ENCODE measurements around the gene CLDN4. TPM values are rescaled to one million over a fixed set of nuclear protein-coding genes. Genes with fewer than 3 reads are reported as not detected.
A peak's percentile ranks its signal among the peaks of the same experiment; 100 is the strongest.
"Not testable (repeated sequence)": the region's sequence is repeated elsewhere in the genome, so short reads cannot be mapped to it uniquely, and the experiment has no call there.

The CLDN4 gene
- total RNA-seq, 1 donor from 2014 or later = not detected

DNA sequence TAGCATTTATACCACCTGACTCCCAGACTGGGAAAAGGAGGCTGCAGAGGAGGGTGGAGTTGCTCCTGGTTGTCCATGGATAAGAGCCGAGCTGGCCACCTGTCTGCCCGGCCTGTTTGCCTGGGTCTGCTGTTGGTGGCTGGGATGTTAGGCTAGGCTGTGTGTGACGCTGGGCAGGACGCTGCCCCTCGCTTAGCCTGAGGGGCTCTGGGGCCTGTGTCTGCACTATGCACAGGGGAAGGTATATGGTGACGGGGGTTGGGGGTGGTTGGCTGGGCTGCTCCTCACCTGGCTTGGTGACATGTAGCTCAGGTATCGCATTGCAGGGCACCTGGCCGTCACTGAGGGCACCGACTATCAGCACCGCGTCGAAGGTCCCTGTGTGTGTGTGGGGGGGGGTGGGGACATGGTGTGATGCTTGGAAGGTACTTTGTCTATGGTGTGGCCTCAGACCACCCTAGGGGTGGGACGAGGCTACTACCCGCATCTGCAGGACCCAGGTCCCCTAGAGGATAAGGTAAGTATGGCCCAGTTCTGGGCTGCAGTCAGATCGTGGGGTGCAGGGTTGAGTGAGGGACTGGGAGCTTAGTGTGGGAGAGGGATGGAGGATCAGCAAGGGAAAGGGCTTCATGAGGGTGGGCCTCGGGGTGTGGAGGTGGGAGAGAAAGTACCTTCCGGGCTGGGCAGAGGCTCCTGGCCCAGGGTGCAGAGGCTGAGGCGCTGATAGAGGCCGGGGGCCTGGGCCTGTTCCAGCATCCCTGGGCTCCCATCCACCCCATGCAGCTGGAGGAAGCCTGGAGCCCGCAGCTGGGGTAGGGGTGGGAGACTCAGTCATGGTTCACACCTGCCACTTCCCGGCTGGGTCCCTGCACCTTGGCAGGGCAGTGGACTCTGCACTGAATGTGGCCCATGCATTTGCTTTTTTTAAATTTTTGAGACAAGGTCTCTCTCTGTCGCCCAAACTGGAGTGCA, 9.2 kb downstream of the CLDN4 start:
- intact Hi-C loops (cut with micrococcal nuclease) = no loop called here
- H3K4me3 Mint-ChIP-seq (ENCODE audit: low read depth) = no peak overlapping the region

DNA sequence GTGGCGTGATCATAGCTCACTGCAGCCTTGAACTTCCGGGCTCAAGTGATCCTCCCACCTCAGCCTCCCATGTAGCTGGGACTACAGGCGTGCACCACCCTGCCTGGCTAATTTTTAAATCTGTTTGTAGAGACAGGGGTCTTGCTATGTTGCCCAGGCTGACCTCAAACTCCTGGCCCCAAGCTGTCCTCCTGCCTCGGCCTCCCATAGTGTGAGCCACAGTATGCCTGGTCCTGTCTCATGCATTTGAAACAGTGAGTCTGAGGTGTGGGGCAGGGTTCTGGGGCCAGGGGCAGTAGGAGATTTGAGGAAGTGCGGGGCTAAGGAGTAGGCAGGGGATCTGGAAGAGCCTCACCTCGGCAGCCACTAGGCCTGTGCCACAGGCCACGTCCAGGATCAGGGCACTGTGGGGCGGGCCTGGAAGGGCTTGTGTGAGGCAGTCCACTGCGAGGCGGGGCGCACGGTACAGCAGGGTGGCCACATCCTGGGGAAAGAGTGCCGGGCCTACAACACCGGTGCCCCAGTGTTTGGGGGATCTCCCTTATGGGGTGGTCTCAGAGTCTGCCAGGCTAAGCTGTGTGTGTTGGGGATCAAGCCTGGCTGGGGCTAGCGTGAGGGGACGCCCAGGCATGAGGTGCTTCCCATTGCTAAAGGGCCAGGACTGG, 10.1 kb downstream of the CLDN4 start:
- no peaks in the 10 kb centered on the region for H3K36me3 Mint-ChIP-seq (ENCODE audit: low read depth)
- DNase-seq (ENCODE audit: low spot score) = no peak
- H3K27me3 Mint-ChIP-seq (ENCODE audit: low read depth) = peaks cover 7% of the 10 kb centered on the region
- intact Hi-C loops (cut with micrococcal nuclease) = no loop called here
- no peaks in the 10 kb centered on the region for H3K9me3 Mint-ChIP-seq
- H3K4me3 Mint-ChIP-seq (ENCODE audit: low read depth) = peak overlapping the region; percentile 21
- H3K27ac Mint-ChIP-seq = no peak overlapping the region
- H3K4me1 Mint-ChIP-seq (ENCODE audit: low read depth) = peaks cover 9% of the 10 kb centered on the region

More for the DNA sequence above, 9.2 kb downstream of the CLDN4 start:
- peaks cover 4% of the 10 kb centered on the region for H3K27me3 Mint-ChIP-seq (ENCODE audit: low read depth)
- no peaks in the 10 kb centered on the region for H3K9me3 Mint-ChIP-seq
- peaks cover 8% of the 10 kb centered on the region for H3K4me1 Mint-ChIP-seq (ENCODE audit: low read depth)
- no peak overlapping the region for H3K27ac Mint-ChIP-seq
- no peak for DNase-seq (ENCODE audit: low spot score)
- H3K36me3 Mint-ChIP-seq (ENCODE audit: low read depth) = no peaks in the 10 kb centered on the region

- Mint-ChIP-seq H3K4me1 (ENCODE audit: low read depth) (peaks cover 10% of the 10 kb centered on the region), H3K9me3 (no peaks in the 10 kb centered on the region), H3K4me3 (ENCODE audit: low read depth) (peak overlapping the region; percentile 80), H3K27ac (no peak overlapping the region), H3K36me3 (ENCODE audit: low read depth) (no peaks in the 10 kb centered on the region), H3K27me3 (ENCODE audit: low read depth) (peaks cover 7% of the 10 kb centered on the region)
- no peak for DNase-seq (ENCODE audit: low spot score)
- intact Hi-C loops (cut with micrococcal nuclease) = loop anchor here (1.0 kb wide), 2 partner anchors 10 to 103 kb away; partner anchors contain the start of gene ABHD11
These were observed 10.9 kb downstream of the CLDN4 start for GRCh38 chr7:73841689-73842066.

DNA sequence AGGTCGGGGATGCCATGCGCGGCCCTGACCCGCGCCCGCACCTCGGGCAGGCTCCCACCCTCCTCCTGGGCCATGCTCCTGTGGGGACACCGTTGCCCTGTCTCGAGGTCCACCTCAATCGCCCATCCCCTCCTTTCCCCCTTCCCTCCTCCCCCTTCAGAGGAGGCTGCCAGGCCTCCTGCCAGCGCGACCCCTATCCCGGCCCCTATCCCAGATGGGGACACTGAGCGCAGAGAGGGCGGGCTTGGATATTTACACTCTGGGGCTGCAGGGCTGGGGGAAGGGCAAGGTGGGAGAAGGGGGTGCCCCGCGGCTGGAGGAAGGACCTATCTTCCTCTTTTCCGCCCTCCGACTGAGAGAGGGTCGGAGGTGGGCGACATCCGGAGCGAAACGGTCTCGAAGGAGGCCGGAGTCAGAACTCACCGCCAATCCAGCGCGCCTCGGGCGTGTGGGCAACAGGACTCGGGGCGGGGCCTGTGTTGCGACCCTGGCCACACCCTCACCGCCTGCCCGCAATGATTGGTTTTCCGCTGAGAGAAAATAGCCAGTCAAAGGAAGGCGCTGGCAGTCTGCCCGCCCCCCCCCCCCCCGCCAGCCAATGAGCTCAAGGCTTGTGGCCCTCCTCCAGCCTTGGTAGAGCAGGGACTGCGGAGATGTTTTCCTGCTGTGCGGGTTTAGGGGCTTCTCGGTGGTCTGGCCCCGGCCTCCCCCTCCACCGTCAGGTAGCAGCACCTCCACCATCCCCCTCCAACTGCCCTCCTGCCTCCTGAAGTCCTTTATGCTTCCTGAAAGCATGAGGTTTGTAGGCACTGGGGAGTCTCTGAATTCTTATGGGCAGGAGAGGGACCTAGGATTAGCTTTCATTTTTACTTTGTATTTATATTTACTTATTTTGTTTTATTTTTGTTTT, 11.5 kb downstream of the CLDN4 start, which contains the start of gene METTL27:
TSS of gene METTL27 (minus strand) at position 450 of the 910 bp plus-strand sequence. CDS start at position 74, 376 bp downstream.
- Mint-ChIP-seq H3K4me3 (ENCODE audit: low read depth) (peak within 1 kb of the TSS; percentile 80), H3K4me1 (ENCODE audit: low read depth) (peaks cover 10% of the 10 kb centered on the region), H3K9me3 (no peaks in the 10 kb centered on the region), H3K36me3 (ENCODE audit: low read depth) (no peaks in the 10 kb centered on the region), H3K27ac (peak within 1 kb of the TSS; percentile 63), H3K27me3 (ENCODE audit: low read depth) (peaks cover 7% of the 10 kb centered on the region)
- intact Hi-C loops (cut with micrococcal nuclease) = loop anchor here (1.0 kb wide), 2 partner anchors 9 to 104 kb away; partner anchors contain the start of gene ABHD11
- DNase-seq (ENCODE audit: low spot score) = peak; percentile 88

DNA sequence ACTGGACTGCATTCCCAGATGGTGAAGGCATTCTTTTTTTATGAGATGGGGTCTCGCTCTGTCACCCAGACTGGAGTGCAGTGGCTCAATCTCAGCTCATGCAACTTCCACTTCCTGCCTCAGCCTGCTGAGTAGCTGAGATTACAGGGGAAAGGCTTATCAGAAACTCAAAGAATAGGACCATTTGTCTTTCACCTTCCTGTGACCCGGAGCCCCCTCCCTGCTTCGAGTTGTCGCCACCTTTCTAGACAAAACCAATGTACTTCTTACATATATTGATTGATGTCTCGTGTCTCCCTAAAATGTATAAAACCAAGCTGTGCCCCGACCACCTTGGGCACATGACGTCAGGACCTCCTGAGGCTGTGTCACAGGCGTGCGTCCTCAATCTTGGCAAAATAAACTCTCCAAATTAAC, 13.3 kb downstream of the CLDN4 start:
- DNase-seq (ENCODE audit: low spot score) = no peak
- Mint-ChIP-seq H3K9me3 (no peaks in the 10 kb centered on the region), H3K4me3 (ENCODE audit: low read depth) (peak overlapping the region; percentile 1), H3K27ac (no peak overlapping the region), H3K27me3 (ENCODE audit: low read depth) (peaks cover 15% of the 10 kb centered on the region), H3K4me1 (ENCODE audit: low read depth) (peaks cover 9% of the 10 kb centered on the region), H3K36me3 (ENCODE audit: low read depth) (no peaks in the 10 kb centered on the region)
- intact Hi-C loops (cut with micrococcal nuclease) = no loop called here

GRCh38 chr7:73844848-73845460, 14.2 kb downstream of the CLDN4 start:
- intact Hi-C loops (cut with micrococcal nuclease) = no loop called here
- H3K4me1 Mint-ChIP-seq (ENCODE audit: low read depth) = peaks cover 14% of the 10 kb centered on the region
- no peaks in the 10 kb centered on the region for H3K36me3 Mint-ChIP-seq (ENCODE audit: low read depth)
- no peak for DNase-seq (ENCODE audit: low spot score)
- no peak overlapping the region for H3K27ac Mint-ChIP-seq
- no peak overlapping the region for H3K4me3 Mint-ChIP-seq (ENCODE audit: low read depth)
- H3K9me3 Mint-ChIP-seq = no peaks in the 10 kb centered on the region
- H3K27me3 Mint-ChIP-seq (ENCODE audit: low read depth) = peaks cover 20% of the 10 kb centered on the region

DNA sequence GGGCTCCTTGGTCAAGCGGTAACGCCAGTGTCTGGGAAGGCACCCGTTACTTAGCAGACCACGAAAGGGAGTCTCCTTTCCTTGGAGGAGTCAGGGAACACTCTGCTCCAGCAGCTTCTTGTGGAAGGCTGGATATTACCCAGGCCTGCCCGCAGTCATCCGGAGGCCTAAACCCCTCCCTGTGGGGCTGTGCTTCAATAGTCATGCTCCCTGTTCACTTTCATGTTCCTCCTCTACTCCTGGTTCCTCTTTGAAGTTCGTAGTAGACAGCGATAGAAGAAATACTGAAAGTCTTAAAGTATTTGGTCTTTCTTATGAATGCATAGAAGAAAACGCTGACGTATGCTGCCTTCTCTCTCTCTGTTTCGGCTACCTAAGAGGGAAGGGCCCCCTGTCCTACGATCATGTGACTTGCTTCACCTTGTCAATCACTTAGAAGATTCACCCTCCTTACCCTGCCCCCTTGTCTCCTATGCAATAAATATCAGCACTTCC, 15.0 kb downstream of the CLDN4 start:
- DNase-seq (ENCODE audit: low spot score); H3K4me3 Mint-ChIP-seq (ENCODE audit: low read depth); H3K27ac Mint-ChIP-seq; H3K36me3 Mint-ChIP-seq (ENCODE audit: low read depth); intact Hi-C loops (cut with micrococcal nuclease); H3K9me3 Mint-ChIP-seq: not testable (repeated sequence)
- Mint-ChIP-seq H3K27me3 (ENCODE audit: low read depth) (peaks cover 20% of the 10 kb centered on the region), H3K4me1 (ENCODE audit: low read depth) (peaks cover 18% of the 10 kb centered on the region)

GRCh38 chr7:73847941-73848723, 17.3 kb downstream of the CLDN4 start:
- H3K36me3 Mint-ChIP-seq (ENCODE audit: low read depth) = no peaks in the 10 kb centered on the region
- intact Hi-C loops (cut with micrococcal nuclease) = no loop called here
- H3K9me3 Mint-ChIP-seq = no peaks in the 10 kb centered on the region
- no peak overlapping the region for H3K4me3 Mint-ChIP-seq (ENCODE audit: low read depth)
- peaks cover 34% of the 10 kb centered on the region for H3K4me1 Mint-ChIP-seq (ENCODE audit: low read depth)
- H3K27ac Mint-ChIP-seq = no peak overlapping the region
- DNase-seq (ENCODE audit: low spot score) = no peak
- H3K27me3 Mint-ChIP-seq (ENCODE audit: low read depth) = peaks cover 20% of the 10 kb centered on the region

DNA sequence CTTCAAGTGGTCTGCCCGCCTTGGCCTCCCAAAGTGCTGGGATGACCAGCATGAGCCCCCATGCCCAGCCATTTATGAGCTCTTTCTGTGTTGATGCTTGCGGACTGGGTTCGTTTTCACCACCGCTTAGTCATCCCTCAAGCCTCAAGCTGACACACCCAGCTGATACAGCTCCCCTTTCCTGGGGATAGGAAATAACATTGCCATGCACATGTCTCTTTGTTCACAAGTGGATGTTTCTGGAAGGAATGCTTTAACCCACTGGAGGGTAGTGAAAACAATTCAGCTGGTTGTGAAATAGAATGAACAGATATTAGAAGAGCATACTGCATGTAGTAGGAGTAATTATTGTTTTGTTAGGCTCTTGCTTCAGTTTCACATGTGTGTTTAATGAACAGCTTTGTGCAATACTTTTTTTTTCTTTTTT, 20.0 kb downstream of the CLDN4 start:
- peaks cover 31% of the 10 kb centered on the region for H3K4me1 Mint-ChIP-seq (ENCODE audit: low read depth)
- H3K36me3 Mint-ChIP-seq (ENCODE audit: low read depth) = no peaks in the 10 kb centered on the region
- intact Hi-C loops (cut with micrococcal nuclease) = loop anchor here (1.0 kb wide), 1 partner anchor 8 kb away; the partner anchor contains the start of gene METTL27
- no peak overlapping the region for H3K27ac Mint-ChIP-seq
- DNase-seq (ENCODE audit: low spot score) = no peak
- H3K27me3 Mint-ChIP-seq (ENCODE audit: low read depth) = peaks cover 25% of the 10 kb centered on the region
- H3K9me3 Mint-ChIP-seq = no peaks in the 10 kb centered on the region
- H3K4me3 Mint-ChIP-seq (ENCODE audit: low read depth) = no peak overlapping the region

DNA sequence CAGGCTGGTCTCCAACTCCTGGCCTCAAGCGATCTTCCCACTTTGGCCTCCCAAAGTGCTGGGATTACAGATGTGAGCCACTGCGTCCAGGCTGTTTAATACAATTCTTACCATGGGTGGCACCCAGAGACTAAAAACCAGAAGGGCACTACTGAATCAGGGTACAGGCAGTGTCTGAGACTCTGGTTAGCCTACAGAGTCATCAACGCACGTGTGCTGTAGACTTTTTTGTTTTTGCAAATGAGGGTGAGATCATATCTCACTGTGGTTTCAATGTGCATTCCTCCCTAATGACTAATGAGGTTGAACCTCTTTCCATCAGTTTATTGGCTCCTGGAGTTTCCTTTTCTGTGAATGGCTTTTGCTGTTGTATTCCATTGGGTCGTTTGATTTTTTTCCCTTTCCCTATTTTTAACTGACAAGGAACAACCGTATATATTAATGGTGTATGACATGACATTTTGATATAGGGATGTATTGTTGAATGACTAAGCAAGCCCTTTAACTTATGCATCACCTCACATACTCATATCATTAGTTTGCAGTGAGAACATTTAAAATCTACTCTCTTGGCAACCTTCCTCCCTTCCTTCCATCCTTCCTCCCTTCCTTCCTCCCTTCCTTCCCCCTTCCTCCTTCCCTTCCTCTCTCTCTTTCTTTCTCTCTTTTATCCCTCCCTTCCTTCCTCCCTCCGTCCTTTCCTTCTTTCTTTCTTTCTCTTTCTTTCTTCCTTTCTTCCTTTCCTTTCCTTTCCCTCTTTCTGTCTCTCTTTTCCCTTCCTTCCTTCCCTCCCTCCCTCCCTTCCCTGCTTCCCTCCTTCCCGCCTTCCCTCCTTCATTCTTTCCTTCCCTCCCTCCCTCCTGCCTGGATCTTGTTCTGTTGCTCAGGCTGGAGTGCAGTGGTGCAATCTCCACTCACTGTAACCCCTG, 20.9 kb downstream of the CLDN4 start:
- H3K36me3 Mint-ChIP-seq (ENCODE audit: low read depth) = no peaks in the 10 kb centered on the region
- no peaks in the 10 kb centered on the region for H3K9me3 Mint-ChIP-seq
- peaks cover 32% of the 10 kb centered on the region for H3K4me1 Mint-ChIP-seq (ENCODE audit: low read depth)
- peaks cover 26% of the 10 kb centered on the region for H3K27me3 Mint-ChIP-seq (ENCODE audit: low read depth)
- peak; percentile 27 for DNase-seq (ENCODE audit: low spot score)
- intact Hi-C loops (cut with micrococcal nuclease) = loop anchor here (1.0 kb wide), 1 partner anchor 9 kb away; the partner anchor contains the start of gene METTL27
- H3K27ac Mint-ChIP-seq = peak overlapping the region; percentile 31
- no peak overlapping the region for H3K4me3 Mint-ChIP-seq (ENCODE audit: low read depth)
